SK-MEL-5 (cell line): Measurements from ENCODE around the gene KIF23. TPM values are rescaled to one million over a fixed set of nuclear protein-coding genes. Genes with fewer than 3 reads are reported as not detected.
"Not testable (repeated sequence)": the region's sequence is repeated elsewhere in the genome, so short reads cannot be mapped to it uniquely, and the experiment has no call there.

Experiments
- DNase-seq: peaks from one replicate; pipeline ENCODE4 v3.0.0-alpha.2; 2016; ENCODE audit warnings: low read depth, low spot score
- in situ Hi-C: cut with HindIII; loops from 2 replicates; pipeline ENCODE4 v1.10.0; 2016; ENCODE audit warnings: low sequenced_read_pairs, high pct_unique_total_duplicates, low pct_unique_long_range_greater_than_20kb
- polyA plus RNA-seq, 2 experiments: library from polyadenylated mRNA; depleted of rRNA; stranded (reverse); fragments of >200 nt; gene quantifications; 2 replicates each; pipeline ENCODE4 v1.2.3, GENCODE V29; 2015
- total RNA-seq: library from RNA; depleted of rRNA; stranded (reverse); fragments of >200 nt; shearing (Covaris generic); gene quantifications from 2 replicates; pipeline ENCODE4 v1.2.3, GENCODE V29; 2014; rRNA removed

Gene KIF23
- 61.8 and 63.0 TPM in 2 replicates for total RNA-seq
- 42.0 and 65.2 TPM in 2 replicates for polyA plus RNA-seq (2015; cell fraction: cytosol; rRNA removed)
- polyA plus RNA-seq (2015; cell fraction: nucleus; rRNA removed), result 219 and 237 TPM in 2 replicates

- in situ Hi-C loops, result no loop called here
- peak; percentile 93 for DNase-seq
Measured at GRCh38 chr15:69413822-69414700, at the start of gene KIF23. TSS of gene KIF23 (plus strand) at chr15:69414349. CDS start at chr15:69414466, 117 bp downstream.

DNA sequence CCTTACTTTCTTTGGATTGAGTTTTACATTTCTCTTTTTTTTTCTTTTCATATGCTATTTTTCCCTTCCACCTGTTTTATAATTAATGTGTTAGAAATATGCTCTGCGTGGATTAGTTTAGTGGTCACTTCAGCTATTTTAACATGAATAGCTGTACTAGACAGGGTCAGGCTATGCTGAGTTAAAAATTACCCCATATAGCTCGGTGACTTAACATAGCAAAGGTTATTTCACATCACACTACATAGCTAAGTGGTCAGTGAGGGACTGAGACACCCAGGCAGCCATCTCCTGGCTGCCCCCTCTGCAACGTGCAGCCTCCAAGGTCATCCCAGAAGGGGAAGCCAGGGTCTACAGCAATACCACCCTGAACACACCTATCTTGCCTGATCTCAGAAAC lies 46.9 kb upstream of the KIF23 start:
- in situ Hi-C loops, result no loop called here
- DNase-seq, result no peak

DNA sequence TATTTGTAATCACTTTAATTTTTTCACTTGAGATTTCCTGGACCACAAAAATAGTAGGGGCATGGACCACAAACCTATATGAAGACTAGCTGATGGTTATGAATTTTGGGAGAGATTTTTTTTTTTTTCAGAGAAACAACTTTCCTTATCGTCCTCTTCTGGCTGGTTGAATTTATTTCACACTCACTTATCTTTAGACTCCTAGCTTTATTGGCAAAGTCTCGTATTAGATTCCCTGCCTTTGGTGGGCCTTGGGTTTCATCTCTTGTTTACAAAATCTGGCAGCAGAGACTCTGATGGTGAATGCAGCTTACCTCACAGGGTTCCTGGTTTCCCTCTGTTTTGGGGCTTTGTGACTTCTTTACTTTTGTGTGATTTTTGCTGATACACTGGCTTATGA lies 44.5 kb upstream of the KIF23 start:
- no peak for DNase-seq
- in situ Hi-C loops, result no loop called here

DNA sequence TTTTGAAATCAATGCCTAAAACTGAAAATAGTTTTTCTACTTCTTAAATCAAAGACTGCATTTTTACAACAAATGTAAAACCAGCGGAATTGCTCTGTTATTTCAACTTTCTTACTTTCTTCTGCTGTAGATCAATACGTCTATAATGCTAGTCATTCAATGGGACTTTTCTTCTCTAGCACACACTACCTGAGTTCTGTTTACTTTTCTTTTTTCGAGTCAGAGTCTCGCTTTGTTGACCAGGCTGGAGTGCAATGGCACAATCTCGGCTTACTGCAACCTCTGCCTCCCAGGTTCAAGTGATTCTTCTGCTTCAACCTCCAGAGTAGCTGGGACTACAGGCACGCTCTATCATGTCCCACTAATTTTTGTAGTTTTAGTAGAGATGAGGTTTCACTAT lies 40.7 kb upstream of the KIF23 start:
- DNase-seq, result no peak
- in situ Hi-C loops, result no loop called here

GRCh38 chr15:69375151-69375790 lies 38.9 kb upstream of the KIF23 start:
- in situ Hi-C loops, result no loop called here
- no peak for DNase-seq

DNA sequence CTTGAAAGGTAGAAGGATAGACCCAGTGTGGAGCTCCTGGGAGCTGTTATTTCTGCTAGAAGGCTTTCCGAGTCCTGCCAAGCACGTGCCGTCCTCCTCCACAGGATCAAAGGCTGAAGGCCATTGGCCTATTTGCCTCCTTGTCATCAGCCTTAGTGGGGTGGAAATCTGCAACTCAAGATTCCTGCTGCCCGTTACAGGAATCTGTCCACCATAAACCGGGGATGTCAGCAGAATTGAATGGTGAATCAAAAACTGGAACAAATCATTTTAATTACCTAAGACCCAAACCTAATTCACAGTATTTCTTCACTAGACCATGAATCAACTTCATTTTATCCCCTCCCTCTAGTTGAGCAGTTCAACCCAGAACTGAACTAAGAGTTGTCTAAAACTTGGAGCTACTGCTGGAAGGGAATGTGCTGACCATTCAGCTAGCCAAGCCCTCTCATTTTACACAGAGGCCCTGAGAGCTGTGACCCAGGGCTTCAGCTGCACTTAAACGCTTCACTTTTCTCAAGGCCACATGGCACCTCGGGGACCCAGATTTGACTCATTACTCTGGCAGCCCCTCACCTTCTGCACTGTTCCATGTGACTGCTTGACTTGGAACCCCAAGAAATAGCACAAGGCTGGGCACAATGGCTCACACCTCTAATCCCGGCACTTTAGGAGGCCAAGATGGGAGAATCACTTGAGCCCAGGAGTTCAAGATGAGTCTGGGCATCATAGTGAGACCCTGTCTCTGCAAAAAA lies 36.8 kb upstream of the KIF23 start:
- DNase-seq, result no peak
- in situ Hi-C loops, result no loop called here

DNA sequence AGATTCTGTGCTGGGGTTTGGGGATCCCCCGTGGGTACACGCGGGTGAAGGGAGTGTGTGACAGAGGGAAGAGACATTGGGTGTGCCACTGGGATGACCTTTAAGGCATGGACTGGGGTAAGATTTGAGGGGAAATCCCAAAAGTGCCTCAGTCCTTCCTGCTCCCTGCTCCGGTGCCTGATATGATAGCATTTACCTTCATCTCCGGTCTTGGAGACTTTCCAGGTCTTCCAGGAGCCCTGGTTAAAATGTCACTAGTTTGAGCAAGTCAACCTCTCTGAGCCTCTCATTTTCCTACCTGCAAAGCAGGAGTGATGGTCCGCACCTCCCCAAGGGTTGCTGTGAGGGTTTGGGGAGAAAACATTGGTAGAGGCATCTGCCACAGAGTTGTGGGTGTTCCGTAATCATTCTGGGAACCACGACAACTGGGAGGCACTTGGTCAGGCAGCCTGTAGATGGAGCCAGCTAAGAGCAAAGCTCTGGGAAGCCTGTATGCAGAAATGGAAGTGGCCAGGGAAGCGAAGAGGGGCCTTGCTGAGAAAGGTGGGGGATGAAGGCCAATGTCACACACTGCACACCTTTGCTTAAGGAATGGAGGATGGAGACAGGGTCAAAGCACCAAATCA lies 33.9 kb upstream of the KIF23 start:
- DNase-seq, result peak; percentile 60
- in situ Hi-C loops, result no loop called here

- in situ Hi-C loops, result no loop called here
- DNase-seq, result no peak
Measured at GRCh38 chr15:69380726-69381105, 33.4 kb upstream of the KIF23 start.

- DNase-seq, in situ Hi-C loops: not testable (repeated sequence)
Measured at GRCh38 chr15:69382176-69382575, 32.0 kb upstream of the KIF23 start.

GRCh38 chr15:69384066-69384465 lies 30.1 kb upstream of the KIF23 start:
- DNase-seq, in situ Hi-C loops: not testable (repeated sequence)

- no peak for DNase-seq
- in situ Hi-C loops, result no loop called here
Measured at GRCh38 chr15:69384626-69385598, 29.2 kb upstream of the KIF23 start.

DNA sequence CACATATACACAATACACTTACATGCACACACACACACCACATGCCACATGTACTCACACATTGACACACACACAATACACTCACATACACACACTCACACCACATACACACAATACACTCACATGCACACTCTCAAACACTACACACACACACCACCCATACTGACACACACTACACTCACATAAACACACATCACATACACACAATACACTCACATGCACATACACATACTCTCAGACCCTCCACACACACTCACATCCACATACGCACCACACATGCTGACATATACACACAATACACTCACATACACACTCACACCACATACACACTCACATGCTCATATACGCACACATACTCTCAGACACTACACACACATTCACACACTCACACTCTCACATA lies 28.3 kb upstream of the KIF23 start:
- DNase-seq, result no peak
- in situ Hi-C loops, result no loop called here

DNA sequence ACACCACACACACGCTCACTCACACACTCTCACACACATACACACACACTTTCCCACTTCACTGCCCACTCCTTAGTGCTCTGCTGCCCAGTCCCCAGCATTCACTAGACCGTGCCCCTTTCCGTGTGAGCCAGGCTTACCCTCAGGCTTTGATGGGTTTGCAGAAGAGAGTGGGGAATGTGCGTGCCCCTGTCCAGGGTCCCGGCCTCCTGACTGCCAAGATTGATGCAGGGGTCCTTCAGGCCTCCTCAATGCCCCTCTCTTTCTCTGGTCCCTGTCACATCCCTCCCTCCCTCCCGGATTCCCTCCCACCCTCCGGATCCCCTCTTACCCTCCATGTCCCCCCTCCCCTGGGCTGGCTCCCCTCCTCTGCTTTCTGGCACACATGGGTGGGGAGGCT lies 27.9 kb upstream of the KIF23 start:
- no peak for DNase-seq
- in situ Hi-C loops, result no loop called here

GRCh38 chr15:69388260-69388705 lies 25.9 kb upstream of the KIF23 start:
- peak; percentile 25 for DNase-seq
- in situ Hi-C loops, result no loop called here

GRCh38 chr15:69389426-69389825 lies 24.7 kb upstream of the KIF23 start:
- no peak for DNase-seq
- in situ Hi-C loops, result no loop called here

DNA sequence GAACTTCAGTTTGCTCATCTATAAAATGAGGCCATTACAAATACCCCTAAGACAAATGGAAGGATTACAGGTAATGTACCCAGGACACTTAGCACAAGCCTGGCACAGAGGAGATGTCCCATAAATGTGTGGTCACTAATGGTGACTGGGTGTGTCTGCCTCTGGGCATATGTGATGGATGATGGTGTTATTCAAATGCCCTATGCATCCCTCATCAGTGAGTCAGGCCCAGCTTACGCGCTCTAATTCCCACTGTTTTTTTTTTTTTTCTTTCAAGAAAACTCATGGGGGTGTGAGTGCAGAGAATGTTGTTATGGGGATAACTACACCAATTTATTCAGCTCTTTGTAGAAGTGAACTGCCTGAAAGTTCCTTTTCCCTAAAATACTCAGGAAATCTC lies 23.6 kb upstream of the KIF23 start:
- in situ Hi-C loops, result no loop called here
- no peak for DNase-seq
